Measurements from ENCODE around the gene HUWE1.
"Not testable (repeated sequence)": the region's sequence is repeated elsewhere in the genome, so short reads cannot be mapped to it uniquely, and the experiment has no call there.

Gene HUWE1

GRCh38 chrX:53686151-53686885, at the start of gene HUWE1:
HUWE1 (minus strand) TSS chrX:53686719; CDS start chrX:53654107, 32,612 bp downstream.
- DNase-seq, result peak; percentile 86

GRCh38 chrX:53732797-53733196, 46.3 kb upstream of the HUWE1 start:
- peak; percentile 88 for DNase-seq

- DNase-seq, result no peak
Measured at GRCh38 chrX:53729751-53730150, 43.2 kb upstream of the HUWE1 start.

GRCh38 chrX:53728506-53728905, 42.0 kb upstream of the HUWE1 start:
- DNase-seq, result no peak

GRCh38 chrX:53724872-53725271, 38.4 kb upstream of the HUWE1 start:
- DNase-seq, result no peak

GRCh38 chrX:53723381-53723780, 36.9 kb upstream of the HUWE1 start:
- DNase-seq, result no peak

GRCh38 chrX:53721610-53722009, 35.1 kb upstream of the HUWE1 start:
- DNase-seq, result not testable (repeated sequence)

- peak; percentile 55 for DNase-seq
Measured at GRCh38 chrX:53719666-53720065, 33.1 kb upstream of the HUWE1 start.

- peak; percentile 65 for DNase-seq
Measured at GRCh38 chrX:53718073-53718472, 31.6 kb upstream of the HUWE1 start.

- DNase-seq, result peak; percentile 50
Measured at GRCh38 chrX:53717205-53717604, 30.7 kb upstream of the HUWE1 start.

- DNase-seq, result peak; percentile 91
Measured at GRCh38 chrX:53716328-53717088, 30.0 kb upstream of the HUWE1 start.

GRCh38 chrX:53715346-53715924, 28.9 kb upstream of the HUWE1 start:
- peak; percentile 68 for DNase-seq

GRCh38 chrX:53714580-53715345, 28.2 kb upstream of the HUWE1 start:
- DNase-seq, result peak; percentile 97

GRCh38 chrX:53713987-53714579, 27.6 kb upstream of the HUWE1 start:
- peak; percentile 81 for DNase-seq

- DNase-seq, result no peak
Measured at GRCh38 chrX:53711436-53711835, 24.9 kb upstream of the HUWE1 start.

- DNase-seq, result no peak
Measured at GRCh38 chrX:53704854-53705253, 18.3 kb upstream of the HUWE1 start.

- DNase-seq, result no peak
Measured at GRCh38 chrX:53704294-53704693, 17.8 kb upstream of the HUWE1 start.

GRCh38 chrX:53695946-53696549, 9.5 kb upstream of the HUWE1 start:
- no peak for DNase-seq

GRCh38 chrX:53694642-53695041, 8.1 kb upstream of the HUWE1 start:
- no peak for DNase-seq

- no peak for DNase-seq
Measured at GRCh38 chrX:53688300-53688699, 1.8 kb upstream of the HUWE1 start.

GRCh38 chrX:53685711-53686110, 808 bp downstream of the HUWE1 start:
- DNase-seq, result peak; percentile 39
